A673 (cell line): Measurements from ENCODE around the gene NHS. TPM values are rescaled to one million over a fixed set of nuclear protein-coding genes. Genes with fewer than 3 reads are reported as not detected.

Source experiments
- BruUV-seq: library from RNA; stranded (reverse); fragments of 400-500 nt; replicated peaks from 2 replicates; lab custom pipeline; 2021; lab: Mats Ljungman, UMichigan
- CTCF ChIA-PET: fragments of 300-600 bp; sonication (Branson Sonifier 250); formaldehyde crosslinking; loops from one replicate; lab custom pipeline; 2022; ENCODE audit warnings: antibody characterized with exemption; lab: Charles Lee
- POLR2A ChIA-PET: fragments of 300-600 bp; sonication (Branson Sonifier 250); formaldehyde crosslinking; loops from one replicate; lab custom pipeline; 2022; ENCODE audit warnings: antibody characterized with exemption; ENCODE audit not compliant: low non-redundant PET; lab: Charles Lee
- DNase-seq: peaks from one replicate; pipeline ENCODE4 v3.0.0-alpha.2; 2015; ENCODE audit warnings: low spot score
- H3K27ac ChIP-seq: fragments of 200-600 bp; sonication (generic); 2 replicates; pipeline ENCODE4 v1.5.1; 2016; ENCODE audit warnings: mixed run types, low read depth, mild to moderate bottlenecking, mixed read lengths, antibody characterized with exemption, low read length; ENCODE audit not compliant: poor library complexity, severe bottlenecking
- H3K27me3 ChIP-seq: fragments of 200-600 bp; sonication (generic); replicated peaks from 2 replicates; pipeline ENCODE4 v1.6.1; 2017; ENCODE audit warnings: mixed run types, low read depth, mild to moderate bottlenecking, mixed read lengths, antibody characterized with exemption, low read length; ENCODE audit not compliant: insufficient read depth, poor library complexity
- H3K36me3 ChIP-seq: fragments of 200-600 bp; sonication (generic); 2 replicates; pipeline ENCODE4 v1.6.1; 2016; ENCODE audit warnings: mixed run types, mild to moderate bottlenecking, mixed read lengths, antibody characterized with exemption, low read length; ENCODE audit not compliant: insufficient read depth, poor library complexity, severe bottlenecking
- H3K4me1 ChIP-seq: fragments of 200-600 bp; sonication (generic); 2 replicates; pipeline ENCODE4 v1.6.1; 2017; ENCODE audit warnings: mixed run types, mild to moderate bottlenecking, mixed read lengths, antibody characterized with exemption, low read length; ENCODE audit not compliant: insufficient read depth, poor library complexity, severe bottlenecking
- H3K4me3 ChIP-seq: fragments of 200-600 bp; sonication (generic); 2 replicates; pipeline ENCODE4 v1.5.1; 2016; ENCODE audit warnings: low read depth, mixed run types, mild to moderate bottlenecking, mixed read lengths, low read length; ENCODE audit not compliant: poor library complexity, severe bottlenecking
- H3K9me3 ChIP-seq: fragments of 200-600 bp; sonication (generic); 2 replicates; pipeline ENCODE4 v1.6.1; 2016; ENCODE audit warnings: mixed run types, low read depth, mild to moderate bottlenecking, mixed read lengths, antibody characterized with exemption, low read length; ENCODE audit not compliant: poor library complexity, severe bottlenecking
- EZH2 ChIP-seq: fragments of 200-600 bp; sonication (generic); IDR thresholded peaks from 2 replicates; pipeline ENCODE4 v1.6.1; 2017; ENCODE audit warnings: borderline replicate concordance, low read depth, mild to moderate bottlenecking, mixed read lengths, antibody characterized with exemption, low read length; ENCODE audit not compliant: poor library complexity, severe bottlenecking
- intact Hi-C: fragments of 100-400 bp; cut with micrococcal nuclease; formaldehyde crosslinking; loops from one replicate; pipeline ENCODE4 v1.10.0; 2022; ENCODE audit not compliant: unreplicated experiment
- total RNA-seq: library from RNA; stranded (reverse); gene quantifications from 2 replicates; pipeline ENCODE4 v1.2.3, GENCODE V29; 2021
- TF ChIP-seq, protein P1 (sequence below): fragments of 300-800, 200-600 bp; sonication (generic); conservative IDR thresholded peaks from 2 replicates; pipeline ENCODE4 v1.5.1; 2017; ENCODE audit warnings: low read depth, mild to moderate bottlenecking, antibody characterized with exemption, low read length, moderate library complexity, mixed read lengths

The NHS gene
- total RNA-seq, 1 experiment from 2014 or later: 0.37 TPM

DNA sequence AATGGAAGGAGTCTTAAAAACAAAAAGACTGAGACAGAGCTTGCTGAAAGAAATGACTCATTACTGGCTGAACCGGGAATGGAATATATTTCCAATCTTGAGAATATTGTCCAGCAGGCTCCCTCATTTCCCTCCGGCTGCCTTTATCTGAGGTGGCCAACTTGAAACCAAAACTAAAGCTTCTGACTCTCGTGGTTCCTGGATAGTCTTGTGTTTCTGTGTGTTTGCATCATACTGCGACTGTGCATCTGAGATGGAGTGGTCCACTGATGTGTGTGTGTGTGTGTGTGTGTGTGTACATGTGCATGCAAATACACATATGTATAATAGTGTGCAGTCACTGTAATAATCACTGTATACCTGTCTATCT is 216.7 kb downstream of the NHS start:
- Histone ChIP-seq H3K36me3 (no peaks in the 10 kb centered on the region), H3K27me3 (no peaks in the 10 kb centered on the region), H3K9me3 (no peaks in the 10 kb centered on the region), H3K4me3 (no peak overlapping the region), H3K27ac (no peak overlapping the region), H3K4me1 (no peaks in the 10 kb centered on the region)
- CTCF ChIA-PET: interaction anchor here (1.1 kb wide), 1 partner anchor 349 kb away, joined by 7 read pairs; no protein-coding TSS in a partner anchor
- no TSS peak for BruUV-seq
- DNase-seq: no peak
- intact Hi-C loops: loop anchor here (1.0 to 10.0 kb wide), 3 partner anchors 56 to 767 kb away; no protein-coding TSS in a partner anchor
- no peak for TF ChIP-seq EZH2
- TF ChIP-seq, protein P1, sequence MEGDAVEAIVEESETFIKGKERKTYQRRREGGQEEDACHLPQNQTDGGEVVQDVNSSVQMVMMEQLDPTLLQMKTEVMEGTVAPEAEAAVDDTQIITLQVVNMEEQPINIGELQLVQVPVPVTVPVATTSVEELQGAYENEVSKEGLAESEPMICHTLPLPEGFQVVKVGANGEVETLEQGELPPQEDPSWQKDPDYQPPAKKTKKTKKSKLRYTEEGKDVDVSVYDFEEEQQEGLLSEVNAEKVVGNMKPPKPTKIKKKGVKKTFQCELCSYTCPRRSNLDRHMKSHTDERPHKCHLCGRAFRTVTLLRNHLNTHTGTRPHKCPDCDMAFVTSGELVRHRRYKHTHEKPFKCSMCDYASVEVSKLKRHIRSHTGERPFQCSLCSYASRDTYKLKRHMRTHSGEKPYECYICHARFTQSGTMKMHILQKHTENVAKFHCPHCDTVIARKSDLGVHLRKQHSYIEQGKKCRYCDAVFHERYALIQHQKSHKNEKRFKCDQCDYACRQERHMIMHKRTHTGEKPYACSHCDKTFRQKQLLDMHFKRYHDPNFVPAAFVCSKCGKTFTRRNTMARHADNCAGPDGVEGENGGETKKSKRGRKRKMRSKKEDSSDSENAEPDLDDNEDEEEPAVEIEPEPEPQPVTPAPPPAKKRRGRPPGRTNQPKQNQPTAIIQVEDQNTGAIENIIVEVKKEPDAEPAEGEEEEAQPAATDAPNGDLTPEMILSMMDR: no peak
- POLR2A ChIA-PET: no interaction called here

DNA sequence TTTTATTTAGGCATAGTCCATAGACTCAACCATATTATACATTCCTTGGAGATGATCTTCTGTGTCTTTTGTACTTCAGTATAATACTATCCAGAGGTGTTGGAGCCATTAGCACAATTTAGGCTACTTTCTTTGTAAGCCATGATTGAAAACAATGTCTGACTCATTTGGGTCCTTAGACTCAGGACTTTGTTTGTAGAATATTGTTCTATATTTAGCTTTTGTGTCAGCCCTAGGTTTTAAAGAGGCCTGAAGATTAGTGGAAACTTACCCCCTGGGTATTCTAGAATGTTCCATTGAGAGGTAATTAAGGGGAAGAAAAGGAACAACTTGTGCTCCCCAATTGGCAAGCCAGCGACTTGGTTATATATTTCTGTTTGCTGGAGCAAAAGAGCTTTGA is 217.1 kb downstream of the NHS start:
- DNase-seq: no peak
- H3K36me3 ChIP-seq: no peaks in the 10 kb centered on the region
- H3K4me1 ChIP-seq: no peaks in the 10 kb centered on the region
- TF ChIP-seq, protein P1: no peak
- no peak for TF ChIP-seq EZH2
- no TSS peak for BruUV-seq
- H3K9me3 ChIP-seq: no peaks in the 10 kb centered on the region
- intact Hi-C loops: loop anchor here (10.0 kb wide), 1 partner anchor 767 kb away; no protein-coding TSS in a partner anchor
- H3K27me3 ChIP-seq: no peaks in the 10 kb centered on the region
- POLR2A ChIA-PET: no interaction called here
- CTCF ChIA-PET: no interaction called here
- H3K4me3 ChIP-seq: no peak overlapping the region
- H3K27ac ChIP-seq: no peak overlapping the region

DNA sequence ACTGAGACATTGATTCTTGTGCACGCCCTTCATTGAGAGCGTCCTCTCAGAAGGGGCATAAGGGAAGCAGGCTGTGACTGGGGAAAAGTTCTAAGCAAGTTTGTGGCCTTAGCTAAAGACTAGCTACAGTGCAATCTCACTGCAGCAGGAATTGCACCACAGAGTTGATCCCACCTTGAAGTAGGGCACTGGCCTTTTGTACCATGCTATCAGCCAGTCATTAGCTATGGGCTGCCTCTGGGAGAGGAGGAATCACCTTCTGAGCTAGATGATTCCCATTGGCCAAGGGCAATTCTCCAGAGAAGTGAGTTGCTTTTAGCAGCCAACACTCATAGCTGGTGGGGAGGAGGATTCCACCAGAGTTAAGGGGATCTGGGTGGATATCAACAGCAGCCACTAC is 219.7 kb downstream of the NHS start:
- Histone ChIP-seq H3K27me3 (no peaks in the 10 kb centered on the region), H3K4me3 (no peak overlapping the region), H3K4me1 (no peaks in the 10 kb centered on the region), H3K36me3 (no peaks in the 10 kb centered on the region), H3K9me3 (no peaks in the 10 kb centered on the region), H3K27ac (no peak overlapping the region)
- ChIA-PET POLR2A (no interaction called here), CTCF (no interaction called here)
- no peak for DNase-seq
- intact Hi-C loops: loop anchor here (10.0 kb wide), 1 partner anchor 770 kb away; no protein-coding TSS in a partner anchor
- BruUV-seq: no TSS peak
- TF ChIP-seq EZH2: no peak
- TF ChIP-seq, protein P1: no peak
